SK-N-SH treated with all-trans-retinoic acid at 6 μM for 48 hours (cell line): ENCODE data around the gene NUP205.
A peak's percentile ranks its signal among the peaks of the same experiment; 100 is the strongest.

Experiments
- ATAC-seq: fragments of 200-7000 bp; cut with Tn5 transposase; 3 replicates; pipeline ENCODE4 v1.9.1; 2020; ENCODE audit warnings: mild to moderate bottlenecking, moderate library complexity
- ARNTL ChIP-seq: fragments of 450-650 bp; formaldehyde crosslinking; IDR thresholded peaks from 2 replicates; pipeline ENCODE4 v1.5.0; 2020; ENCODE audit warnings: low read depth, mild to moderate bottlenecking, moderate library complexity, borderline replicate concordance
- BACH2 ChIP-seq: fragments of 250-450 bp; sonication (Bioruptor Pico); IDR thresholded peaks from 2 replicates; pipeline ENCODE4 v1.9.0; 2021; ENCODE audit warnings: mild to moderate bottlenecking, borderline replicate concordance
- CREB5 ChIP-seq: fragments of 250-450 bp; sonication (Bioruptor Pico); IDR thresholded peaks from 2 replicates; pipeline ENCODE4 v1.5.1; 2020; ENCODE audit warnings: low read depth, mild to moderate bottlenecking, moderate library complexity
- CSDC2 ChIP-seq: fragments of 250-450 bp; sonication (Bioruptor Pico); IDR thresholded peaks from 2 replicates; pipeline ENCODE4 v1.5.0; 2020; ENCODE audit warnings: mild to moderate bottlenecking, moderate library complexity
- CSRNP3 ChIP-seq: fragments of 250-450 bp; sonication (Bioruptor Pico); IDR thresholded peaks from 2 replicates; pipeline ENCODE4 v1.5.1; 2021; ENCODE audit warnings: mild to moderate bottlenecking, moderate library complexity
- ESRRG ChIP-seq: fragments of 250-450 bp; sonication (Bioruptor Pico); IDR thresholded peaks from 2 replicates; pipeline ENCODE4 v1.6.1; 2021; ENCODE audit warnings: mild to moderate bottlenecking
- GLIS3 ChIP-seq: fragments of 250-450 bp; sonication (Bioruptor Pico); IDR thresholded peaks from 2 replicates; pipeline ENCODE4 v1.5.0; 2020; ENCODE audit warnings: mild to moderate bottlenecking, moderate library complexity
- ISL1 ChIP-seq: fragments of 250-450 bp; sonication (Bioruptor Pico); IDR thresholded peaks from 2 replicates; pipeline ENCODE4 v2.1.2; 2022; ENCODE audit warnings: mild to moderate bottlenecking, moderate library complexity
- OSR1 ChIP-seq: fragments of 250-450 bp; sonication (Bioruptor Pico); IDR thresholded peaks from 2 replicates; pipeline ENCODE4 v1.8.0; 2022; ENCODE audit warnings: moderate library complexity, mild to moderate bottlenecking, inconsistent platforms
- PATZ1 ChIP-seq: fragments of 250-450 bp; sonication (Bioruptor Pico); IDR thresholded peaks from 2 replicates; pipeline ENCODE4 v1.8.0; 2020; ENCODE audit warnings: mild to moderate bottlenecking, moderate library complexity, borderline replicate concordance
- POU6F1 ChIP-seq: fragments of 250-450 bp; sonication (Bioruptor Pico); IDR thresholded peaks from 2 replicates; pipeline ENCODE4 v1.8.0; 2021; ENCODE audit warnings: low read depth, mild to moderate bottlenecking, moderate library complexity, borderline replicate concordance
- PPARA ChIP-seq: fragments of 250-450 bp; sonication (Bioruptor Pico); IDR thresholded peaks from 2 replicates; pipeline ENCODE4 v1.5.0; 2020; ENCODE audit warnings: mild to moderate bottlenecking, borderline replicate concordance
- RARB ChIP-seq: fragments of 250-450 bp; sonication (Bioruptor Pico); IDR thresholded peaks from 2 replicates; pipeline ENCODE4 v1.8.0; 2021; ENCODE audit warnings: mild to moderate bottlenecking, moderate library complexity
- SNAI2 ChIP-seq: fragments of 250-450 bp; sonication (Bioruptor Pico); IDR thresholded peaks from 2 replicates; pipeline ENCODE4 v1.5.0; 2020; ENCODE audit warnings: mild to moderate bottlenecking, moderate library complexity
- TCF4 ChIP-seq: fragments of 250-450 bp; sonication (Bioruptor Pico); IDR thresholded peaks from 2 replicates; pipeline ENCODE4 v1.8.0; 2021; ENCODE audit warnings: mild to moderate bottlenecking, moderate library complexity, borderline replicate concordance
- TOX ChIP-seq: fragments of 250-450 bp; sonication (Bioruptor Pico); IDR thresholded peaks from 2 replicates; pipeline ENCODE4 v1.8.0; 2021; ENCODE audit warnings: mild to moderate bottlenecking, moderate library complexity, borderline replicate concordance
- TSHZ2 ChIP-seq: fragments of 250-450 bp; sonication (Bioruptor Pico); IDR thresholded peaks from 2 replicates; pipeline ENCODE4 v1.5.0; 2020; ENCODE audit warnings: mild to moderate bottlenecking, moderate library complexity
- ZC3H10 ChIP-seq: fragments of 250-450 bp; sonication (Bioruptor Pico); IDR thresholded peaks from 2 replicates; pipeline ENCODE4 v1.5.1; 2021; ENCODE audit warnings: mild to moderate bottlenecking, moderate library complexity
- ZFP3 ChIP-seq: fragments of 250-450 bp; sonication (Bioruptor Pico); IDR thresholded peaks from 2 replicates; pipeline ENCODE4 v1.5.0; 2020; ENCODE audit warnings: mild to moderate bottlenecking, moderate library complexity
- ZFP30 ChIP-seq: fragments of 450-650 bp; formaldehyde crosslinking; IDR thresholded peaks from 2 replicates; pipeline ENCODE4 v1.5.0; 2022; ENCODE audit warnings: mild to moderate bottlenecking, moderate library complexity
- ZNF565 ChIP-seq: fragments of 450-650 bp; formaldehyde crosslinking; conservative IDR thresholded peaks from 2 replicates; pipeline ENCODE4 v1.5.0; 2020; ENCODE audit warnings: low read depth, mild to moderate bottlenecking, moderate library complexity
- ZNF70 ChIP-seq: fragments of 450-650 bp; formaldehyde crosslinking; IDR thresholded peaks from 2 replicates; pipeline ENCODE4 v1.5.0; 2020; ENCODE audit warnings: mild to moderate bottlenecking, moderate library complexity
- ZNF8 ChIP-seq: fragments of 450-650 bp; formaldehyde crosslinking; IDR thresholded peaks from 2 replicates; pipeline ENCODE4 v1.5.0; 2020; ENCODE audit warnings: mild to moderate bottlenecking, moderate library complexity

The NUP205 gene

GRCh38 chr7:135597181-135597925, 39.6 kb downstream of the NUP205 start (continued):
- TF ChIP-seq POU6F1 (CRISPR knock-in tag): peak; percentile 17; the same call in 1 of the 2 replicates

- peak; percentile 52 for ATAC-seq
- TF ChIP-seq TCF4 (CRISPR knock-in tag): no peak
- TF ChIP-seq ZFP3 (CRISPR knock-in tag): no peak
- no peak for TF ChIP-seq TOX (CRISPR knock-in tag)
- no peak for TF ChIP-seq SNAI2
- no peak for TF ChIP-seq ISL1
- no peak for TF ChIP-seq CREB5 (CRISPR knock-in tag)
- no peak for TF ChIP-seq ZFP30 (CRISPR knock-in tag)
- TF ChIP-seq ESRRG (CRISPR knock-in tag): no peak
- TF ChIP-seq POU6F1 (CRISPR knock-in tag): no peak
- TF ChIP-seq PATZ1 (CRISPR knock-in tag): no peak
- TF ChIP-seq CSDC2: no peak
- no peak for TF ChIP-seq ZNF8 (CRISPR knock-in tag)
- no peak for TF ChIP-seq CSRNP3
- no peak for TF ChIP-seq GLIS3 (CRISPR knock-in tag)
- no peak for TF ChIP-seq BACH2 (CRISPR knock-in tag)
- TF ChIP-seq ZC3H10: no peak
These were observed 40.2 kb downstream of the NUP205 start for GRCh38 chr7:135597926-135598305.

GRCh38 chr7:135599471-135599870, 41.8 kb downstream of the NUP205 start:
- TF ChIP-seq ZNF8 (CRISPR knock-in tag) (no peak), ZNF70 (no peak), ZC3H10 (no peak), ESRRG (CRISPR knock-in tag) (no peak)
- ATAC-seq: no peak

GRCh38 chr7:135600226-135600625, 42.5 kb downstream of the NUP205 start:
- no peak for ATAC-seq
- TF ChIP-seq ISL1 (peak; percentile 28), BACH2 (CRISPR knock-in tag) (no peak), PPARA (CRISPR knock-in tag) (no peak), ZFP30 (CRISPR knock-in tag) (no peak)
- TF ChIP-seq, all 23 proteins: peak for 1

- peak; percentile 52 for ATAC-seq
- no peak for TF ChIP-seq CSDC2
- no peak for TF ChIP-seq ZFP3 (CRISPR knock-in tag)
- no peak for TF ChIP-seq CSRNP3
- no peak for TF ChIP-seq TSHZ2 (CRISPR knock-in tag)
- TF ChIP-seq GLIS3 (CRISPR knock-in tag): no peak
- TF ChIP-seq ZNF565 (CRISPR knock-in tag): no peak
- TF ChIP-seq ARNTL (CRISPR knock-in tag): no peak
- no peak for TF ChIP-seq OSR1
- TF ChIP-seq BACH2 (CRISPR knock-in tag): no peak
- TF ChIP-seq RARB: no peak
These were observed 43.5 kb downstream of the NUP205 start for GRCh38 chr7:135601182-135601581.
